Endodermal cell (in vitro differentiated cells): Measurements from ENCODE around the gene GPR34. TPM values are rescaled to one million over a fixed set of nuclear protein-coding genes. Genes with fewer than 3 reads are reported as not detected.

Experiments
- DNase-seq: peaks from one replicate; pipeline ENCODE4 v3.0.0-alpha.2; 2017
- H3K27ac ChIP-seq: 2 replicates; pipeline ENCODE4 v1.5.1; 2013; ENCODE audit warnings: mild to moderate bottlenecking, low read depth, low read length, moderate library complexity
- H3K27me3 ChIP-seq: 2 replicates; pipeline ENCODE4 v1.6.1; 2013; ENCODE audit warnings: mild to moderate bottlenecking, low read length, moderate library complexity; ENCODE audit not compliant: insufficient read depth, control insufficient read depth, poor library complexity, severe bottlenecking
- H3K36me3 ChIP-seq: 2 replicates; pipeline ENCODE4 v1.7.0; 2013; ENCODE audit warnings: mild to moderate bottlenecking, low read length, moderate library complexity; ENCODE audit not compliant: control insufficient read depth, insufficient read depth
- H3K4me1 ChIP-seq: one replicate; pipeline ENCODE4 v1.7.0; 2013; ENCODE audit warnings: low read length; ENCODE audit not compliant: control insufficient read depth, insufficient read depth
- H3K4me3 ChIP-seq: 2 replicates; pipeline ENCODE4 v1.5.1; 2013; ENCODE audit warnings: mild to moderate bottlenecking, low read length, moderate library complexity
- H3K9ac ChIP-seq: 2 replicates; pipeline ENCODE4 v1.6.1; 2013; ENCODE audit warnings: mild to moderate bottlenecking, low read length, moderate library complexity; ENCODE audit not compliant: poor library complexity, severe bottlenecking; ENCODE audit errors: extremely low read depth
- H3K9me3 ChIP-seq: 2 replicates; pipeline ENCODE4 v1.6.1; 2013; ENCODE audit warnings: mild to moderate bottlenecking, low read length, moderate library complexity; ENCODE audit not compliant: control insufficient read depth
- H3K27ac Mint-ChIP-seq: 2 replicates; pipeline ENCODE4 v1.8.0; 2020; ENCODE audit warnings: mixed read lengths
- H3K27me3 Mint-ChIP-seq: 2 replicates; pipeline ENCODE4 v1.8.0; 2021; ENCODE audit warnings: mild to moderate bottlenecking, mixed read lengths; ENCODE audit not compliant: insufficient read depth
- H3K36me3 Mint-ChIP-seq: 2 replicates; pipeline ENCODE4 v1.8.0; 2020; ENCODE audit warnings: low read depth, mixed read lengths
- H3K4me1 Mint-ChIP-seq: 2 replicates; pipeline ENCODE4 v1.8.0; 2020; ENCODE audit warnings: mixed read lengths
- H3K4me3 Mint-ChIP-seq: 2 replicates; pipeline ENCODE4 v1.8.0; 2020; ENCODE audit warnings: mild to moderate bottlenecking, moderate library complexity, mixed read lengths
- H3K9me3 Mint-ChIP-seq: 2 replicates; pipeline ENCODE4 v1.8.0; 2020; ENCODE audit warnings: mild to moderate bottlenecking, mixed read lengths
- WGBS, 2 experiments: methylation state at CpG; one replicate each; pipeline versions ENCODE4 v1.1.5 to v1.1.7; 2013; ENCODE audit warnings: missing lambda C conversion rate in 2 of 2, mixed read lengths in 1 of 2; ENCODE audit not compliant: insufficient coverage in 1 of 2, insufficient read length in 1 of 2; 5-methylcytosine and 5-hydroxymethylcytosine counted together
- total RNA-seq, 2 donors: library from RNA; stranded (reverse); fragmentation: NEBNext Ultra II Directional in 1 of 2; extraction: Animal tissue kit (Norgen Biotek cat#: 25700) in 1 of 2; gene quantifications; 2 replicates in 1 of 2; 3 replicates in 1 of 2; pipeline ENCODE4 v1.2.1, GENCODE V29; 2021
- TF ChIP-seq, protein P1 (sequence below): fragments of 200-600 bp; sonication (generic); conservative IDR thresholded peaks from 2 replicates; pipeline ENCODE4 v1.5.0; 2021; ENCODE audit warnings: antibody characterized with exemption, mild to moderate bottlenecking

GPR34 gene
- total RNA-seq, 2 donors from 2014 or later: not detected

DNA sequence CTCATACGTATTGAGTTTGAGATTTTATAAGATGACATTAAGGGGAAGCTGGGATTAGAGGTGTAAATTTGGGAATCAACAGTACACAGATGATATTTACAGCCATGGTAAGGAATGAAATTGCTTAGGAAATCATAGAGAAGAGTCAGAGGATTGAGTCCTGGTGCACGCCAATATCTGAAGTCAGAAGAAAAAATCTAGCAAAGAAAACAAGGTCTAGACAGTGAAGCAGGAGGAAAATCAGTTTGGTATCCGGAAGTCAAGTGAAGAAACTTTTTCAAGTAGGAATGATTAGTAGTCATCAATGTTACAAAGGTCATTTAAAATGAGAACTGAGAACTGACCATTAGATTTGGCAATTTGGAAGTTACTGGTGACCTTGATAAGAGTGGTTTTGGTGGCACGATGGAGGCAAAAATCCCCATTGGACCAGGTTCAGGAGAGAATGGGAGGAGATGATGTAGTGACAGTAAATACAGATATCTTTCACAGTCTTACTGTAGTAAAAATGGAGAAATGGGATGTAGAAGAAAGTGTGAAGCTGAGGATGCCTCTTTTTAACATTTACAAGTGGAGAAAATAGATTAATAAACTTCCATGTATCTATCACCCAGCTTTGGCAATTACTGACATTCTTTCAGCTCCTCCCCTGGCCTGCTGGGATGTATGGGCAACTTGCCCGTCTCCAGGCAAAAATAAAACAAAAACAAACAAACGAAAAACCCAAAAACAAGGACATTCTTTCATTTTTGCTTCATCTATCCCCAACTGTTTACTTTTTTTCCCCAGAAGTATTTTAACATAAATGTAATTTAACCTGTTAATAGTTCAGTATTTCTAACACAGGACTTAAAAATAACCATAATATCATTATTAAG is 11.4 kb upstream of the GPR34 start:
- no peak overlapping the region for H3K27ac Mint-ChIP-seq
- Histone ChIP-seq H3K27ac (no peak overlapping the region), H3K9me3 (no peaks in the 10 kb centered on the region), H3K36me3 (no peaks in the 10 kb centered on the region), H3K4me1 (no peaks in the 10 kb centered on the region), H3K27me3 (no peaks in the 10 kb centered on the region), H3K9ac (no peak overlapping the region), H3K4me3 (no peak overlapping the region)
- H3K4me3 Mint-ChIP-seq: no peak overlapping the region
- H3K9me3 Mint-ChIP-seq: peaks cover 29% of the 10 kb centered on the region
- TF ChIP-seq, protein P1, sequence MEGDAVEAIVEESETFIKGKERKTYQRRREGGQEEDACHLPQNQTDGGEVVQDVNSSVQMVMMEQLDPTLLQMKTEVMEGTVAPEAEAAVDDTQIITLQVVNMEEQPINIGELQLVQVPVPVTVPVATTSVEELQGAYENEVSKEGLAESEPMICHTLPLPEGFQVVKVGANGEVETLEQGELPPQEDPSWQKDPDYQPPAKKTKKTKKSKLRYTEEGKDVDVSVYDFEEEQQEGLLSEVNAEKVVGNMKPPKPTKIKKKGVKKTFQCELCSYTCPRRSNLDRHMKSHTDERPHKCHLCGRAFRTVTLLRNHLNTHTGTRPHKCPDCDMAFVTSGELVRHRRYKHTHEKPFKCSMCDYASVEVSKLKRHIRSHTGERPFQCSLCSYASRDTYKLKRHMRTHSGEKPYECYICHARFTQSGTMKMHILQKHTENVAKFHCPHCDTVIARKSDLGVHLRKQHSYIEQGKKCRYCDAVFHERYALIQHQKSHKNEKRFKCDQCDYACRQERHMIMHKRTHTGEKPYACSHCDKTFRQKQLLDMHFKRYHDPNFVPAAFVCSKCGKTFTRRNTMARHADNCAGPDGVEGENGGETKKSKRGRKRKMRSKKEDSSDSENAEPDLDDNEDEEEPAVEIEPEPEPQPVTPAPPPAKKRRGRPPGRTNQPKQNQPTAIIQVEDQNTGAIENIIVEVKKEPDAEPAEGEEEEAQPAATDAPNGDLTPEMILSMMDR: no peak
- peaks cover 3% of the 10 kb centered on the region for H3K36me3 Mint-ChIP-seq
- WGBS, 2 experiments: 92 to 93% methylated on average over 2 to 6 of the region's 6 CpGs
- no peak for DNase-seq
- peaks cover 9% of the 10 kb centered on the region for H3K4me1 Mint-ChIP-seq
- H3K27me3 Mint-ChIP-seq: no peaks in the 10 kb centered on the region

DNA sequence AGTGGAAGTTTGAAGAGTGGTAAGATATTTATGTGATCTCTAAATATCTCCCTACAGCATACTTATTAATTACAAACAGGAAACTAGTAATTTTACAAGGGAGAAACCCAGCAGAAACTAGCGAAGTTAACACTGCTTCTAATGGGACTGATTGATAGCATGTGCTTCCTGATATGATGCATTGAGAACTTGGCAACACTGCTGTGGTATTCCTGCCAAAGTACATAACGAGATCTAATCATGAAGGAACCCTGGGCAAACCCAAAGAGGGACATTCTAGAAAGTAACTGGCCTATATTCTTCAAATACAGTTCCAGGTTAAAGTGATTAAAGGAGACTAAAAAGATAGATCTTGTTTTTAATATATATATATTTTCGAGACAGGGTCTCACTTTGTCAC is 4.6 kb upstream of the GPR34 start:
- no peaks in the 10 kb centered on the region for H3K9me3 ChIP-seq
- H3K36me3 ChIP-seq: no peaks in the 10 kb centered on the region
- H3K9me3 Mint-ChIP-seq: peaks cover 32% of the 10 kb centered on the region
- DNase-seq: no peak
- H3K4me1 ChIP-seq: no peaks in the 10 kb centered on the region
- no peak overlapping the region for H3K4me3 Mint-ChIP-seq
- no peak overlapping the region for H3K27ac Mint-ChIP-seq
- H3K9ac ChIP-seq: no peak overlapping the region
- H3K27me3 ChIP-seq: no peaks in the 10 kb centered on the region
- no peak overlapping the region for H3K27ac ChIP-seq
- H3K27me3 Mint-ChIP-seq: no peaks in the 10 kb centered on the region
- WGBS, 2 experiments: 98 to 100% methylated on average over 1 to 3 of the region's 3 CpGs
- H3K36me3 Mint-ChIP-seq: peaks cover 4% of the 10 kb centered on the region
- no peak overlapping the region for H3K4me3 ChIP-seq
- TF ChIP-seq, protein P1: no peak
- no peaks in the 10 kb centered on the region for H3K4me1 Mint-ChIP-seq

DNA sequence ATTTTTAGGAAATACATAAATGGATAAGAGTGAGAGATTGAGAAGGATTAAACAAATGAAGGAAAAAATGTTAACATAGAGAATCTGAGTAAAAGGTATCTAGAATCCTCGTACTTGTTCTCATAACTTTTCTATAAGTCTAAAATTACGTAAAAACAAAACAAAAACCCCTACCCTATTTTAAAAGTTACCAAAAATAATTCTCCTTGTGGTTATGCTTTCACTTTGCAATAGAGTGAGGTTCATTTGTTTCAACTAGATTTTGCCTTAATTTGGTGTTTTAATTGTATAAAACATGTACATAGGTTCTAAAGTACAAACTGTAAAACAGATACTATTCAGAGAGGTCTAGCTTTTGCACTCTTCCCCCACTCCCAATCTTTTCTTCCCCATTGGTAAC is 3.8 kb upstream of the GPR34 start:
- H3K27me3 ChIP-seq: no peaks in the 10 kb centered on the region
- no peak for DNase-seq
- no peak overlapping the region for H3K27ac ChIP-seq
- Mint-ChIP-seq H3K27me3 (no peaks in the 10 kb centered on the region), H3K4me3 (no peak overlapping the region), H3K4me1 (peaks cover 2% of the 10 kb centered on the region), H3K27ac (no peak overlapping the region), H3K9me3 (peaks cover 29% of the 10 kb centered on the region), H3K36me3 (peaks cover 4% of the 10 kb centered on the region)
- WGBS, 2 experiments: 100% methylated on average over 1 of the region's 2 CpGs; no CpG with 5 or more reads in 1 of the 2 experiments
- TF ChIP-seq, protein P1: no peak
- H3K36me3 ChIP-seq: no peaks in the 10 kb centered on the region
- no peaks in the 10 kb centered on the region for H3K4me1 ChIP-seq
- no peak overlapping the region for H3K4me3 ChIP-seq
- no peak overlapping the region for H3K9ac ChIP-seq
- no peaks in the 10 kb centered on the region for H3K9me3 ChIP-seq
